Smooth muscle cell of the brain vasculature (primary cell): Measurements from ENCODE around the gene SSNA1.

Experiments
- DNase-seq: peaks from one replicate; pipeline ENCODE4 v3.0.0-alpha.2; 2012; ENCODE audit warnings: low read depth, low spot score

The SSNA1 gene

GRCh38 chr9:137199411-137200121 is 11.1 kb downstream of the SSNA1 start:
- no peak for DNase-seq

GRCh38 chr9:137200311-137201204 is 12.1 kb downstream of the SSNA1 start, which contains the start of gene TPRN:
Gene TPRN (minus strand): TSS chr9:137200741. CDS start chr9:137200711, 30 bp downstream.
- DNase-seq = peak; percentile 97

- no peak for DNase-seq
Measured at GRCh38 chr9:137201205-137201868, 12.9 kb downstream of the SSNA1 start.

- no peak for DNase-seq
Measured at GRCh38 chr9:137202966-137203365, 14.5 kb downstream of the SSNA1 start.

GRCh38 chr9:137204731-137205125 is 16.3 kb downstream of the SSNA1 start:
- no peak for DNase-seq

GRCh38 chr9:137205126-137206069 is 16.9 kb downstream of the SSNA1 start, which contains the start of the genes NDOR1 and TMEM203:
Gene NDOR1 (plus strand): TSS chr9:137205700. CDS start chr9:137205778, 78 bp downstream.
Gene TMEM203 (minus strand): TSS chr9:137205648. CDS start chr9:137205414, 234 bp downstream.
- DNase-seq = peak; percentile 58

GRCh38 chr9:137206602-137207001 is 18.1 kb downstream of the SSNA1 start:
- DNase-seq = no peak

- DNase-seq = no peak
Measured at GRCh38 chr9:137211532-137211931, 23.1 kb downstream of the SSNA1 start.

- DNase-seq = no peak
Measured at GRCh38 chr9:137212520-137212919, 24.0 kb downstream of the SSNA1 start.

GRCh38 chr9:137213160-137214060 is 24.9 kb downstream of the SSNA1 start:
- DNase-seq = no peak

- no peak for DNase-seq
Measured at GRCh38 chr9:137214620-137215019, 26.1 kb downstream of the SSNA1 start.

GRCh38 chr9:137215196-137215986 is 26.9 kb downstream of the SSNA1 start:
- DNase-seq = no peak

- no peak for DNase-seq
Measured at GRCh38 chr9:137216188-137216965, 27.9 kb downstream of the SSNA1 start.

- no peak for DNase-seq
Measured at GRCh38 chr9:137217276-137218211, 29.1 kb downstream of the SSNA1 start.

GRCh38 chr9:137218212-137218753 is 29.8 kb downstream of the SSNA1 start:
- DNase-seq = no peak

- no peak for DNase-seq
Measured at GRCh38 chr9:137218754-137219271, 30.3 kb downstream of the SSNA1 start.
